Endothelial cell of umbilical vein (primary cell): Measurements from ENCODE around the gene PLB1. TPM values are rescaled to one million over a fixed set of nuclear protein-coding genes. Genes with fewer than 3 reads are reported as not detected.

Experiments used
- BruUV-seq: library from RNA; stranded (reverse); fragments of 400-500 nt; replicated peaks from 2 replicates; lab custom pipeline; 2021; lab: Mats Ljungman, UMichigan
- CTCF ChIA-PET: fragments of 300-600, 350-600 bp; sonication (Branson Sonifier 250); formaldehyde crosslinking; loops from one replicate; lab custom pipeline; 2021; ENCODE audit warnings: antibody characterized with exemption, inconsistent platforms; lab: Charles Lee
- POLR2A ChIA-PET: fragments of 300-600, 350-600 bp; sonication (Branson Sonifier 250); formaldehyde crosslinking; loops from one replicate; lab custom pipeline; 2021; ENCODE audit warnings: antibody characterized with exemption, inconsistent platforms; lab: Charles Lee
- DNase-seq: peaks from one replicate; pipeline ENCODE4 v3.0.0-alpha.2; 2011; ENCODE audit warnings: low read depth, low spot score
- FAIRE-seq: peaks from 2 replicates; lab custom pipeline; 2011; peaks lifted over from hg19 to GRCh38; lab: Jason Lieb, UNC
- H2AFZ ChIP-seq: 2 replicates; pipeline ENCODE4 v1.6.0; 2012; ENCODE audit warnings: low read depth, low read length, control low read depth, inconsistent platforms
- H3K27ac ChIP-seq: 2 replicates; pipeline ENCODE4 v1.5.1; 2011; ENCODE audit warnings: low read depth, mild to moderate bottlenecking, control low read depth, low read length, moderate library complexity; ENCODE audit not compliant: insufficient read depth
- H3K27me3 ChIP-seq, 2 experiments: 2 replicates each; pipeline versions ENCODE4 v1.6.0 to v1.6.1; 2011; ENCODE audit warnings: low read length in 2 of 2, mixed read lengths in 1 of 2; ENCODE audit not compliant: control insufficient read depth in 2 of 2, insufficient read depth in 2 of 2
- H3K36me3 ChIP-seq, 2 experiments: 2 replicates in 1 of 2; 3 replicates in 1 of 2; pipeline ENCODE4 v1.5.1; 2011; ENCODE audit warnings: low read length in 2 of 2, mild to moderate bottlenecking in 1 of 2, moderate library complexity in 1 of 2; ENCODE audit not compliant: control insufficient read depth in 2 of 2, insufficient read depth in 2 of 2; ENCODE audit errors: extremely low read depth in 1 of 2
- H3K4me1 ChIP-seq: 3 replicates; pipeline ENCODE4 v1.5.1; 2011; ENCODE audit warnings: mild to moderate bottlenecking, low read length; ENCODE audit not compliant: control insufficient read depth, insufficient read depth; ENCODE audit errors: extremely low read depth
- H3K4me2 ChIP-seq: 2 replicates; pipeline ENCODE4 v1.6.1; 2011; ENCODE audit warnings: low read length, control low read depth, mixed read lengths; ENCODE audit not compliant: insufficient read depth
- H3K4me3 ChIP-seq, 3 experiments: fragments of 200-600 bp in 1 of 3; sonication (generic), shearing (Covaris generic) in 1 of 3; replicated peaks in 1 of 3; 2 replicates each; pipeline ENCODE4 v1.5.1; 2011 to 2016; ENCODE audit warnings: control low read depth in 3 of 3, low read length in 3 of 3, mild to moderate bottlenecking in 2 of 3, inconsistent platforms in 1 of 3, low read depth in 1 of 3, moderate library complexity in 1 of 3; ENCODE audit not compliant: insufficient read depth in 1 of 3
- H3K79me2 ChIP-seq: 2 replicates; pipeline ENCODE4 v1.6.0; 2012; ENCODE audit warnings: low read length, inconsistent platforms; ENCODE audit not compliant: control insufficient read depth, insufficient read depth
- H3K9ac ChIP-seq: replicated peaks from 2 replicates; pipeline ENCODE3; 2011; ENCODE audit warnings: low read length, control low read depth; ENCODE audit not compliant: insufficient read depth; ENCODE audit errors: extremely low read depth
- H3K9me1 ChIP-seq: replicated peaks from 3 replicates; pipeline ENCODE4 v1.6.0; 2011; ENCODE audit warnings: mild to moderate bottlenecking, low read length; ENCODE audit not compliant: control insufficient read depth, insufficient read depth; ENCODE audit errors: extremely low read depth
- H3K9me3 ChIP-seq: replicated peaks from 2 replicates; pipeline ENCODE4 v1.5.1; 2012; ENCODE audit warnings: low read length, inconsistent platforms; ENCODE audit not compliant: control insufficient read depth, insufficient read depth
- H4K20me1 ChIP-seq: replicated peaks from 2 replicates; pipeline ENCODE3; 2011; ENCODE audit warnings: mild to moderate bottlenecking, low read length; ENCODE audit not compliant: control insufficient read depth, insufficient read depth; ENCODE audit errors: extremely low read depth
- CTCF ChIP-seq, 2 donors: IDR thresholded peaks; 1 replicate in 1 of 2; 2 replicates in 1 of 2; pipeline ENCODE4 v1.5.1; 2011; ENCODE audit warnings: low read length in 2 of 2, mild to moderate bottlenecking in 2 of 2, moderate library complexity in 2 of 2, control low read depth in 1 of 2, inconsistent platforms in 1 of 2, low read depth in 1 of 2; ENCODE audit not compliant: insufficient read depth in 1 of 2; ENCODE audit errors: extremely low read depth in 1 of 2
- EZH2 ChIP-seq: IDR thresholded peaks from 2 replicates; pipeline ENCODE4 v1.6.1; 2012; ENCODE audit warnings: borderline replicate concordance, low read depth, mild to moderate bottlenecking, moderate library complexity, low read length, inconsistent platforms; ENCODE audit not compliant: severe bottlenecking
- FOS ChIP-seq: IDR thresholded peaks from 2 replicates; pipeline ENCODE4 v1.6.1; 2011; ENCODE audit warnings: mild to moderate bottlenecking, low read length, moderate library complexity, borderline replicate concordance; ENCODE audit not compliant: insufficient read depth
- GATA2 ChIP-seq: IDR thresholded peaks from 2 replicates; pipeline ENCODE4 v1.7.0; 2011; ENCODE audit warnings: low read depth, mild to moderate bottlenecking, moderate library complexity, mixed read lengths, low read length; ENCODE audit not compliant: insufficient read length, insufficient read depth
- JUN ChIP-seq: IDR thresholded peaks from 2 replicates; pipeline ENCODE4 v1.6.1; 2011; ENCODE audit warnings: borderline replicate concordance, low read depth; ENCODE audit not compliant: insufficient read length, insufficient read depth
- MAX ChIP-seq: IDR thresholded peaks from 2 replicates; pipeline ENCODE4 v1.6.1; 2011; ENCODE audit not compliant: insufficient read depth, insufficient read length
- MYC ChIP-seq: IDR thresholded peaks from one replicate; pipeline ENCODE4 v1.6.1; 2011; ENCODE audit warnings: mild to moderate bottlenecking, low read depth, low read length
- POLR2A ChIP-seq: IDR thresholded peaks from 2 replicates; pipeline ENCODE4 v1.6.1; 2012; ENCODE audit warnings: low read depth, mild to moderate bottlenecking, control low read depth, low read length
- POLR2AphosphoS5 ChIP-seq: IDR thresholded peaks from 2 replicates; pipeline ENCODE4 v1.6.1; 2012; ENCODE audit warnings: low read depth, mild to moderate bottlenecking, control low read depth, low read length, moderate library complexity; ENCODE audit not compliant: insufficient read depth
- dilution Hi-C: fragments of 300-500 bp; cut with MboI; formaldehyde crosslinking; loops from one replicate; pipeline ENCODE4 v1.15.0; 2019; ENCODE audit warnings: low sequenced_read_pairs; ENCODE audit not compliant: extremely low pct_ligation_motif_present
- intact Hi-C: fragments of 100-400 bp; cut with micrococcal nuclease; formaldehyde crosslinking; loops from one replicate; pipeline ENCODE4 v1.10.0; 2022
- polyA plus RNA-seq, 4 experiments: library from polyadenylated mRNA; depleted of rRNA in 3 of 4; stranded (reverse) in 3 of 4; unstranded in 1 of 4; fragments of >200 nt; gene quantifications; 2 replicates each; pipeline versions ENCODE4 v1.2.1 to v1.2.3, GENCODE V29; 2011 to 2012; ENCODE audit warnings: missing spikeins in 1 of 4
- total RNA-seq: library from RNA; stranded (reverse); gene quantifications from 2 replicates; pipeline ENCODE4 v1.2.3, GENCODE V29; 2021

Gene PLB1
- total and polyA plus RNA-seq, 2 donors (not counting 3 experiments of a cell fraction or from before 2014, with no cell fraction given): 0.75 to 0.80 TPM

GRCh38 chr2:28484835-28485234, 11.0 kb upstream of the PLB1 start:
- H3K4me3 ChIP-seq: no peak overlapping the region
- no peak overlapping the region for H2AFZ ChIP-seq
- H3K9me1 ChIP-seq: no peaks in the 10 kb centered on the region
- H3K79me2 ChIP-seq: no peaks in the 10 kb centered on the region
- TF ChIP-seq POLR2A: no peak
- no peak overlapping the region for H3K4me2 ChIP-seq
- no peak overlapping the region for H3K27ac ChIP-seq
- no peak overlapping the region for H3K9ac ChIP-seq
- dilution Hi-C loops (no loop called here), intact Hi-C loops (no loop called here)
- no peaks in the 10 kb centered on the region for H3K4me1 ChIP-seq
- no peaks in the 10 kb centered on the region for H3K9me3 ChIP-seq
- DNase-seq: no peak
- ChIA-PET POLR2A (no interaction called here), CTCF (interaction anchor here (1.8 kb wide), 1 partner anchor 10 kb away, joined by 3 read pairs; no protein-coding TSS in a partner anchor)
- no TSS peak for BruUV-seq
- no peaks in the 10 kb centered on the region for H4K20me1 ChIP-seq
- peaks cover 0 to 7% of the 10 kb centered on the region in 2 experiments for H3K27me3 ChIP-seq
- no peak for FAIRE-seq
- no peaks in the 10 kb centered on the region for H3K36me3 ChIP-seq

GRCh38 chr2:28486526-28486925, 9.3 kb upstream of the PLB1 start:
- no TSS peak for BruUV-seq
- TF ChIP-seq MYC: no peak
- no peak for TF ChIP-seq POLR2A
- TF ChIP-seq EZH2: no peak
- no peak for TF ChIP-seq JUN
- no peak for TF ChIP-seq FOS
- no peak for TF ChIP-seq CTCF (IDR thresholded peaks at IDR 0.05; ENCODE audit: extremely low read depth in 1 of 2, insufficient read depth in 1 of 2, low read depth in 1 of 2, low read length in 2 of 2)
- no peak for TF ChIP-seq GATA2
- TF ChIP-seq MAX: no peak
- TF ChIP-seq POLR2AphosphoS5: no peak
- no peak for DNase-seq
- POLR2A ChIA-PET: no interaction called here
- H3K9ac ChIP-seq: no peak overlapping the region
- no peak overlapping the region for H3K4me2 ChIP-seq
- H3K4me3 ChIP-seq: no peak overlapping the region
- no peaks in the 10 kb centered on the region for H3K9me1 ChIP-seq
- intact Hi-C loops (no loop called here), dilution Hi-C loops (no loop called here)
- no peak overlapping the region for H2AFZ ChIP-seq
- H3K27ac ChIP-seq: no peak overlapping the region
- H3K9me3 ChIP-seq: no peaks in the 10 kb centered on the region
- peaks cover 0 to 7% of the 10 kb centered on the region in 2 experiments for H3K27me3 ChIP-seq
- H3K79me2 ChIP-seq: no peaks in the 10 kb centered on the region
- CTCF ChIA-PET: no interaction called here
- no peak for FAIRE-seq
- H3K36me3 ChIP-seq: no peaks in the 10 kb centered on the region
- no peaks in the 10 kb centered on the region for H3K4me1 ChIP-seq
- H4K20me1 ChIP-seq: no peaks in the 10 kb centered on the region
